Measurements from ENCODE around the gene PIK3CG.

Gene PIK3CG

DNA sequence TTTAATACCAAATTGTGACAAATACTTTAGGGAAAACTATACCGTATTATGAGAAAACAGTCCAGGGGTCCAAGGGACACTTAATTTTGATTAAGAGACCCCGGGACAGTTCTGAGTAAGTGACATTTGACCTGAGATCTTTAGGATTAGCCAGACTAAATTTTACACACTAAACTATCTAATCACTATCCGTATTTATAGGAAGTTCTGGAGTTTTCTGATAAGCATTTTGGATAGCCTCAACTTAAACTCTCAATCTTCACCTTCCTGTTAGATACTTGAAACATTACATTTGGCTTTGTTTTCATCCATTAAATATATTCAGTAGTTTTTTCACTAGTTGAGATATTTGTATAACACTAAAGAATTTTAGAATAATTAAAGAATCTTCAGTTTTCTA is 5.4 kb downstream of the PIK3CG start:
- Mint-ChIP-seq H3K4me3 (no peak overlapping the region), H3K4me1 (no peaks in the 10 kb centered on the region), H3K27ac (no peak overlapping the region), H3K9me3 (peaks cover 2% of the 10 kb centered on the region), H3K36me3 (ENCODE audit: low read depth) (no peaks in the 10 kb centered on the region), H3K27me3 (ENCODE audit: low read depth, poor library complexity) (peaks cover 8% of the 10 kb centered on the region)
- no peak for DNase-seq
- TF ChIP-seq, protein P1, sequence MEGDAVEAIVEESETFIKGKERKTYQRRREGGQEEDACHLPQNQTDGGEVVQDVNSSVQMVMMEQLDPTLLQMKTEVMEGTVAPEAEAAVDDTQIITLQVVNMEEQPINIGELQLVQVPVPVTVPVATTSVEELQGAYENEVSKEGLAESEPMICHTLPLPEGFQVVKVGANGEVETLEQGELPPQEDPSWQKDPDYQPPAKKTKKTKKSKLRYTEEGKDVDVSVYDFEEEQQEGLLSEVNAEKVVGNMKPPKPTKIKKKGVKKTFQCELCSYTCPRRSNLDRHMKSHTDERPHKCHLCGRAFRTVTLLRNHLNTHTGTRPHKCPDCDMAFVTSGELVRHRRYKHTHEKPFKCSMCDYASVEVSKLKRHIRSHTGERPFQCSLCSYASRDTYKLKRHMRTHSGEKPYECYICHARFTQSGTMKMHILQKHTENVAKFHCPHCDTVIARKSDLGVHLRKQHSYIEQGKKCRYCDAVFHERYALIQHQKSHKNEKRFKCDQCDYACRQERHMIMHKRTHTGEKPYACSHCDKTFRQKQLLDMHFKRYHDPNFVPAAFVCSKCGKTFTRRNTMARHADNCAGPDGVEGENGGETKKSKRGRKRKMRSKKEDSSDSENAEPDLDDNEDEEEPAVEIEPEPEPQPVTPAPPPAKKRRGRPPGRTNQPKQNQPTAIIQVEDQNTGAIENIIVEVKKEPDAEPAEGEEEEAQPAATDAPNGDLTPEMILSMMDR (IDR thresholded peaks at IDR 0.05), result no peak

DNA sequence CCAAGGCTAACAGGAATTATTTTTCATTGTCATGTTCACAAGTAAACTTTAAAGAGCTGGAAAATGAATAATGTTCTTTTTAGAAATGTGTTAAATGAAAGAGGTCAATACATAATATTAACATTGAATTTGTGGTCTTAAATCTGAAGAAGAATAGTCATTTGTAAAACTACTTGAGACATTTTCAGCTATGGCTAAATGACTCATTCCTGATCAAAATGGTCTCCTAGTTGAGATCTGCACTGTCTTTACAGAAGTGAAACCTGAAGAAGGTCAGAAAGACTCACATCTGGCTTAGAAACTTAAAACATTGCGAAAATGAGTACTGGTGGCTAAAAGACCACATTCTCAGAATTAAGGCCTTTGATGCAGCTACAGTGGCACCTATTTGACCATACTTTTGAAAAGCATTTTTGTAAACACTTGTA is 5.9 kb downstream of the PIK3CG start:
- no peaks in the 10 kb centered on the region for H3K36me3 Mint-ChIP-seq (ENCODE audit: low read depth)
- H3K27ac Mint-ChIP-seq, result no peak overlapping the region
- H3K4me1 Mint-ChIP-seq, result no peaks in the 10 kb centered on the region
- TF ChIP-seq, protein P1 (IDR thresholded peaks at IDR 0.05), result no peak
- no peak overlapping the region for H3K4me3 Mint-ChIP-seq
- H3K27me3 Mint-ChIP-seq (ENCODE audit: low read depth, poor library complexity), result peaks cover 8% of the 10 kb centered on the region
- peaks cover 4% of the 10 kb centered on the region for H3K9me3 Mint-ChIP-seq
- no peak for DNase-seq

DNA sequence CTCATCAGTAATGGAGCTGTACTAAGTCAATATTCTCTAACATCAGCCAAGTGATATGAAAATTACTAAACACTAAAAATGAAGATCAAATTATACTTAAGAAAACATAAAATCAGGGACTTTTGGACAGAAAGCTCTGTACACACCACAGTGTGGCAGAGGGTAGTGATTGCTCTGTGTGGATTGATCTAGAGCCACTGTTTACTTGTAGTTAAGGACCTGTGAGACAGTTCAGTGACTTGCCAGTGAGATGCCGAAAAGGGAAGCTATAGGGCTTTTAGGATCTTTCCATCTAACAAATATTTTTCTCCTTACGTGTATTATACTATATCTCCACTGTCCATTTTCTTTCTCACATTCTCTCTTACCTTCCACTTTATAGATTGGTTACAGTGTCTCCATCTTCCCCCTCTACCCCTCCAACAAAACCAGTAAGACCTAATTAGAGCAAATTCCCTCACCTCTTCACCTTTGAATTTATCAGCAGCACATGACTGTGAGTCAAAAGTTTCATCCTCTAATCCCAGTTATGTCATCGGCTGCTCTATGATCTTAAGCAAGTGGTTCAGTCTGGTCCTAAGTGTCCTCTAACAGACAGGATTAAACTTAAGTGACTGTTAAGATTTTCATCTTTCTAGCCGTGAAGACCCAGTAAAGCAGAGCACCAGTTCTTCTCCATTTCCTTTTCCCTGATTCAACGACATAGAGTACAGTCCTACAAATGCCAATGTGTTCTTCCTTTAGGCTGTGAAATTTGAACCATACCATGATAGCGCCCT is 6.9 kb downstream of the PIK3CG start:
- no peak overlapping the region for H3K27ac Mint-ChIP-seq
- no peaks in the 10 kb centered on the region for H3K4me1 Mint-ChIP-seq
- no peaks in the 10 kb centered on the region for H3K36me3 Mint-ChIP-seq (ENCODE audit: low read depth)
- TF ChIP-seq, protein P1 (IDR thresholded peaks at IDR 0.05), result no peak
- peaks cover 8% of the 10 kb centered on the region for H3K27me3 Mint-ChIP-seq (ENCODE audit: low read depth, poor library complexity)
- H3K4me3 Mint-ChIP-seq, result no peak overlapping the region
- H3K9me3 Mint-ChIP-seq, result peaks cover 4% of the 10 kb centered on the region
- no peak for DNase-seq

DNA sequence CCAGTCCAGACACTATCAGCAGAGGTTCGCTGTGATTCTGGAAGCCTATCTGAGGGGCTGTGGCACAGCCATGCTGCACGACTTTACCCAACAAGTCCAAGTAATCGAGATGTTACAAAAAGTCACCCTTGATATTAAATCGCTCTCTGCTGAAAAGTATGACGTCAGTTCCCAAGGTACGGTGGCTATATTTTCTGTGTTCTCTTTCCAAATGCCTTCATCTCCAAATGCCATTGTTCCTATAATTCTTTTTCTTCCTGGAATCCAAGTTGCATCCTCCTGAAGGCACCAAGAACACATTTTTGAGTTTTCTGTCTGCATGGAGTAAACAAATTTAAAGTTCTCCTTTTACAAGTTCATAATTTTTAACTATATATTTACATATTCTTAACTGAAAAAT is 7.7 kb downstream of the PIK3CG start:
- Mint-ChIP-seq H3K27ac (no peak overlapping the region), H3K4me1 (no peaks in the 10 kb centered on the region), H3K4me3 (no peak overlapping the region), H3K36me3 (ENCODE audit: low read depth) (no peaks in the 10 kb centered on the region), H3K27me3 (ENCODE audit: low read depth, poor library complexity) (peaks cover 5% of the 10 kb centered on the region), H3K9me3 (peaks cover 4% of the 10 kb centered on the region)
- TF ChIP-seq, protein P1 (IDR thresholded peaks at IDR 0.05), result no peak
- no peak for DNase-seq

DNA sequence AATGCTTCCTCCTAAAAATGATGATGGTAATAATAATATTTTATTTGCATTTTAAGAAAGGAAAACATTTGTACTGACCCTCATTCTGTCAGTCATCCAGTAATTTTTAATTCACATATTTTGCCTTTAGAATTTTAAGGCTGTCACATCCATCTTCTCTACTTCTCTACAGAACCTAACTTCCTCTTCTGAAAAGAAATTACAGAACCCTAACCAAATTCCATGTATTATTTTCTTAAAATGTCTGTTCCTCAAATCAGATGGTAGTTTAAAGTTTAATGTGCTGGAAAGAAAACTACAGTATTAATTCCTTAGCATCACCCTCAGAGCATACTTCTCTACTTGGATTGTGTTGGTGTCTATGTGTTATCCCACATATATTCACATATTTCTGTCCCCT is 9.0 kb downstream of the PIK3CG start:
- H3K27ac Mint-ChIP-seq, result no peak overlapping the region
- peaks cover 5% of the 10 kb centered on the region for H3K27me3 Mint-ChIP-seq (ENCODE audit: low read depth, poor library complexity)
- no peaks in the 10 kb centered on the region for H3K4me1 Mint-ChIP-seq
- no peaks in the 10 kb centered on the region for H3K36me3 Mint-ChIP-seq (ENCODE audit: low read depth)
- DNase-seq, result no peak
- H3K4me3 Mint-ChIP-seq, result no peak overlapping the region
- TF ChIP-seq, protein P1 (IDR thresholded peaks at IDR 0.05), result no peak
- peaks cover 4% of the 10 kb centered on the region for H3K9me3 Mint-ChIP-seq

DNA sequence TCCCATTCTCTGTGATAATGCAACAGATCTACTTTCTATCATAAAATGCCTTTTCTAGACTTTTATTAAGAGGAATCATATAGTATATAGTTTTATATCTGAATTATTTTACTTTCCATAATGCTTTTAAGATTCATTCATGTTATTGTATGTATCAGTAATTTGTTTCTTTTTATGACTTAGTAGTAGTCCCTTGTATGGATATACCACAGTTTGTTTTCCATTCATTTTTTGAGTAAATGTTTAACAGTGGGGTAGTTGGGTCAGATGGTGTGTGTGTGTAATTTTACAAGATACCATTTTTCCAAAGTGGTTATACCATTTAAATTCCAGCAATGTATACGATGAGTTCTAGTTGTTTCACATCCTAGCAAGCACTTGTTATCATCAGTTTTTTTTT is 10.4 kb downstream of the PIK3CG start:
- H3K27ac Mint-ChIP-seq, result no peak overlapping the region
- no peak for DNase-seq
- H3K36me3 Mint-ChIP-seq (ENCODE audit: low read depth), result no peaks in the 10 kb centered on the region
- no peak overlapping the region for H3K4me3 Mint-ChIP-seq
- H3K9me3 Mint-ChIP-seq, result peaks cover 4% of the 10 kb centered on the region
- H3K4me1 Mint-ChIP-seq, result no peaks in the 10 kb centered on the region
- TF ChIP-seq, protein P1 (IDR thresholded peaks at IDR 0.05), result no peak
- peaks cover 5% of the 10 kb centered on the region for H3K27me3 Mint-ChIP-seq (ENCODE audit: low read depth, poor library complexity)

Measured in nephron progenitor cell (in vitro differentiated cells).